Measurements from ENCODE around the gene CARMIL1. TPM values are rescaled to one million over a fixed set of nuclear protein-coding genes. Genes with fewer than 3 reads are reported as not detected.

Gene CARMIL1
- total and polyA plus RNA-seq, 10 donors, result 3.7 to 34.8 (median 9.3) TPM

DNA sequence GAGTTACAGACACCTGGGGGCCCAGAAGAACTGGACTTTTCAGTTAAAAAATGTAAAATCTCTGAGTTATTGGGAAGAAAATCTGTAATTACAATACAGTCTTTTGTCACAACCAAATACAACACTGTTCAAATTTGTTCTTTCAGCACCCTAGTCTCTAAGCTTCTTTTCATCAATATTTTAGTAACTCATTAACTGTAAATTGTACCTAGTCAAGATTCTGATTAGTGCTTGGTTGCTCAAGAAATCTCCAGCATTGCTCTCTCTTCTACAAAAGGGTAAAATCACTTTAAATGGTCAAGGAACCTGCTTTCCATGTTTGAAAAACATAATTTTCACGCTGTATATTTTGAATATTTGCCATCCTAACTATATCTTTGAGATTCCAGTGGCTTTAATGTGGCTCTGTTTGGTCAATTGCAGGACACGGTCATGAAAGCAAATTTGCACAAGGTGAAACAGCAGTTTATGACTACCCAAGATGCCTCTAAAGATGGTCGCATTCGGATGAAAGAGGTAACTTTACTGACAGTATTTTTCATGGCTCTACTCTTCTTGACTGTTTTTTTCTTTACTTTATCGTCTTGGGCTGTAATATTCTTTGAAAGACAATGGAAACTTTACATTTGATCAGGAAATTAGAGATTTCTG is 382.1 kb downstream of the CARMIL1 start:
- intact Hi-C loops (cut with DNase I; ENCODE audit: low total_unique reads), result no loop called here
- H3K36me3 ChIP-seq, result no peaks in the 10 kb centered on the region
- 75 to 88% (median 82%) methylated on average over 5 of the region's 5 CpGs for WGBS, 5 donors

DNA sequence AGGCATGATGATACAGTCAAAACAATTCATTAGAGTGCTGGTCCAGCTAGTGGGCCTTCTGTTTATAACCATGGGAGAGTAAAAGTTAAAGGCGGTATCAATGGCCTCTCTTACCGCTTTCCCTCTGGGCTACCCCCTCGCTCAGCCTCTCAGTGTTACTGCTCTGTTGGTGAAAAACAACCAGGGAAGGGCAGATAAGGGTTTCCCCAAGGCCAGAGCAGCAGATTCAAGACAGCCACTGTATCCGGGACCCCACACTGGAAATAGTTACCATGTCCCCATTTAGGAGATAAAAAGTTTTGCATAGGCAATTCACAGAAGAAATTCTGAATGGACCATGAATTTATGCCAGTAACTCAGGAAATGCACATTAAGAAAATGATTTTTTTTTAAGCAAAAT is 386.3 kb downstream of the CARMIL1 start:
- intact Hi-C loops (cut with DNase I; ENCODE audit: low total_unique reads), result no loop called here
- TF ChIP-seq POLR2A (IDR thresholded peaks at IDR 0.05) (no peak), CTCF (IDR thresholded peaks at IDR 0.05 in 8 of 11, conservative IDR thresholded peaks at IDR 0.05 in 3 of 11) (no peak), POLR2AphosphoS5 (IDR thresholded peaks at IDR 0.05) (no peak)
- H3K27ac ChIP-seq, result no peak overlapping the region
- 80 to 89% (median 87%) methylated on average over 4 of the region's 4 CpGs for WGBS, 5 donors
- no peaks in the 10 kb centered on the region for H3K36me3 ChIP-seq
- no peaks in the 10 kb centered on the region for H3K4me1 ChIP-seq
- H3K9me3 ChIP-seq, result no peaks in the 10 kb centered on the region
- H3K4me3 ChIP-seq, result no peak overlapping the region
- no peak for DNase-seq
- peaks cover 0 to 12% (median 0%) of the 10 kb centered on the region in 7 donors for H3K27me3 ChIP-seq (replicated peaks in 1 of 7)

More for the DNA sequence above, 382.1 kb downstream of the CARMIL1 start:
- DNase-seq, result no peak
- Histone ChIP-seq H3K4me3 (no peak overlapping the region), H3K9me3 (no peaks in the 10 kb centered on the region), H3K4me1 (peaks cover 0 to 6% (median 0%) of the 10 kb centered on the region in 6 donors), H3K27ac (no peak overlapping the region), H3K27me3 (replicated peaks in 1 of 7) (peaks cover 0 to 17% (median 0%) of the 10 kb centered on the region in 7 donors)
- no peak for TF ChIP-seq CTCF (IDR thresholded peaks at IDR 0.05 in 8 of 11, conservative IDR thresholded peaks at IDR 0.05 in 3 of 11)
- TF ChIP-seq POLR2AphosphoS5 (IDR thresholded peaks at IDR 0.05), result no peak
- no peak for TF ChIP-seq POLR2A (IDR thresholded peaks at IDR 0.05)

GRCh38 chr6:25669413-25669812 is 390.2 kb downstream of the CARMIL1 start:
- Histone ChIP-seq H3K27me3 (replicated peaks in 1 of 7) (peaks cover 0 to 22% (median 0%) of the 10 kb centered on the region in 7 donors), H3K27ac (no peak overlapping the region), H3K4me3 (no peak overlapping the region), H3K4me1 (no peaks in the 10 kb centered on the region), H3K9me3 (no peaks in the 10 kb centered on the region), H3K36me3 (no peaks in the 10 kb centered on the region)
- intact Hi-C loops (cut with DNase I; ENCODE audit: low total_unique reads), result no loop called here
- no peak for DNase-seq
- TF ChIP-seq CTCF (IDR thresholded peaks at IDR 0.05 in 8 of 11, conservative IDR thresholded peaks at IDR 0.05 in 3 of 11) (no peak), POLR2AphosphoS5 (IDR thresholded peaks at IDR 0.05) (no peak), POLR2A (IDR thresholded peaks at IDR 0.05) (no peak)
- whole genome bisulfite sequencing, 5 donors, result 91 to 97% (median 93%) methylated on average over 5 of the region's 5 CpGs

Small RNA genes lying within 50 kb of the gene (small RNA-seq; reads per million reads assigned to genes)
- gene RF00019, result 0 reads per million in 4 donors
- 0 reads per million in 4 donors for gene RNU6-987P

All from spleen (tissue), 11 donors.